Left lobe of liver (tissue), 2 donors: Measurements from ENCODE around the gene FBXW10. TPM values are rescaled to one million over a fixed set of nuclear protein-coding genes. Genes with fewer than 3 reads are reported as not detected.
"Not testable (repeated sequence)": the region's sequence is repeated elsewhere in the genome, so short reads cannot be mapped to it uniquely, and the experiment has no call there.

ENCODE experiments used
- ATAC-seq: fragments of 200-7000 bp; cut with Tn5 transposase; one replicate; pipeline ENCODE4 v1.9.1; 2020; ENCODE audit warnings: mild to moderate bottlenecking, moderate library complexity
- DNase-seq: peaks from one replicate; pipeline ENCODE4 v3.0.0-alpha.2; 2020; ENCODE audit warnings: low spot score
- total RNA-seq: library from RNA; stranded (reverse); gene quantifications from one replicate; pipeline ENCODE4 v1.2.1, GENCODE V29; 2021
- donor health status: DM: no; HTN: no; CAD: no; lungs with moderate emphysema.
- donor health status: DM: no; HTN: yes; CAD: no.

Gene FBXW10
- total RNA-seq, 1 donor from 2014 or later, result 0.60 TPM

GRCh38 chr17:18746551-18746950 is 2.7 kb downstream of the FBXW10 start:
- ATAC-seq, DNase-seq: not testable (repeated sequence)

DNA sequence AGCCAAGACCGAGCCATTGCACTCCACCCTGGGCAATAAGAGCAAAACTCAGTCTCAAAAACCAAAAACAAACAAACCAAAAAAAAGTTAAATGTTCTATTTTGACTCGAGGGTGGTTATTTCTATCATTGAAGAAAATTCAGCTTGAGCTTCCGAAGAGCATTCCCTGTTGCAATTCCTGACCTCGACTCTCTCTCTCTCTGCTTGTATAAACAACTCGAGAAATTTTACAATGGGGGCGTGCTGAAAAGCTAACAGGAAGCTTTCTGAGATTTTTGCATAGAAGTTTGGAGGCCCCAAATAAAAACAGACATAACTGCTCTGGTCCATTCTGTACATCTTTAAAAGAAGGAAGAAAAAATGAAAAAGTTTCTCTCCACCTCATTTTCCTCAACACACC is 3.6 kb downstream of the FBXW10 start:
- DNase-seq, ATAC-seq: not testable (repeated sequence)

GRCh38 chr17:18750242-18750641 is 6.4 kb downstream of the FBXW10 start:
- ATAC-seq, DNase-seq: not testable (repeated sequence)

- not testable (repeated sequence) for DNase-seq
- ATAC-seq, result peak; percentile 19
Observed at GRCh38 chr17:18753829-18754409, 10.1 kb downstream of the FBXW10 start.

- not testable (repeated sequence) for ATAC-seq, DNase-seq
Observed at GRCh38 chr17:18755969-18756368, 12.1 kb downstream of the FBXW10 start.

GRCh38 chr17:18757368-18758044 is 13.7 kb downstream of the FBXW10 start:
- not testable (repeated sequence) for DNase-seq, ATAC-seq

DNA sequence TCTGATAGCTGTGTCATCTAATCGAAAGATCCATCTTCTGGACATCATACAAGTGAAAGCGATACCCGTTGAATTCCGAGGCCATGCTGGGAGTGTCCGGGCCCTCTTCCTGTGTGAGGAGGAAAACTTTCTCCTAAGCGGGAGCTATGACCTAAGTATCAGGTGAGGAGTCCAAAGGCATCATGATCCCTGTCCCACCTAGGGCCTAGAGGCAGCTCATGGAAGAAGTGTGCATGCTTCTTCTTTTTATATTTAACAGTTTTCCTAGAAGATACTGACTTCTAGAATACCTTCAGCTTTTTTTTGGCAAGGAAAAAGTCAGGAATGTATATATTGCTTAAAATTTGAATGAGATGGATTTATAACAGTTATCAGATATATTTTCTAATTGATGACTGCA is 14.5 kb downstream of the FBXW10 start:
- not testable (repeated sequence) for DNase-seq, ATAC-seq

DNA sequence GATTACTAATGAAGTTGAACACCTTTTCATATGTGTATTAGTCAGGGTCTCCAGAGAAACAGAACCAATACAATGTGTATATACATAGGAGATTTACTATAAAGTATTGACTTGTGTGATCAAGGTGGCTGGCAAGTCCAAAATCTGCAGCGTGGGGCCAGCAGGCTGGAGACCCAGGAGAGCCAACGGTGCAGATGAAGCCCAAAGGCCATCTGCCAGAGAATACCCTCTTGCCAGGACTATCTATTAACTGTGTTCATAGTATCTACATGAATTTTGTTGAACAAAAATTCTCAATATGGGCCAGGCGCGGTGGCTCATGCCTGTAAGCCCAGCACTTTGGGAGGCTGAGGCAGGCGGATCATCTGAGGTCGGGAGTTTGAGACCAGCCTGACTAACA is 16.4 kb downstream of the FBXW10 start:
- ATAC-seq, result not testable (repeated sequence)

GRCh38 chr17:18770572-18770971 is 26.7 kb downstream of the FBXW10 start:
- DNase-seq, ATAC-seq: not testable (repeated sequence)

More for the DNA sequence above, 16.4 kb downstream of the FBXW10 start:
- DNase-seq, result not testable (repeated sequence)

DNA sequence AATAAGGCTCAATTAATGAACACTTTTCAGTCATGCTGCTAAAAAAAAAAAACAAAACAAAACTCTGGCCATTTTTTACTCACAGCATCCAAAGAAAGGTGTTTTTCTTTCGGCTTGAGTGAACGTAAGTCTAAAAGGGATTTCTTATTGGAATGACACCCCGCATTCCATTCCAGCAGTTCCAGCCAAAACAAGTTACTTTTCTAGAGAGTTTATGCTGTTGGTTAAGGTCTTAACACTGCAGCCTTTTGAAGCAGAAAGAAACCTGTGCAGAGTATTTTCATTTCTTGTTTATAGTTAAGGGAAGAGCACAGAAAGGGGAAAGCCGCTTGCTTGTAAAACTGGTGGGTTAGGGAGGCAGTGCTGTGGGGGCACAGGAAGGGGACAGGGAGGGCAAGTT is 27.2 kb downstream of the FBXW10 start:
- DNase-seq, ATAC-seq: not testable (repeated sequence)

DNA sequence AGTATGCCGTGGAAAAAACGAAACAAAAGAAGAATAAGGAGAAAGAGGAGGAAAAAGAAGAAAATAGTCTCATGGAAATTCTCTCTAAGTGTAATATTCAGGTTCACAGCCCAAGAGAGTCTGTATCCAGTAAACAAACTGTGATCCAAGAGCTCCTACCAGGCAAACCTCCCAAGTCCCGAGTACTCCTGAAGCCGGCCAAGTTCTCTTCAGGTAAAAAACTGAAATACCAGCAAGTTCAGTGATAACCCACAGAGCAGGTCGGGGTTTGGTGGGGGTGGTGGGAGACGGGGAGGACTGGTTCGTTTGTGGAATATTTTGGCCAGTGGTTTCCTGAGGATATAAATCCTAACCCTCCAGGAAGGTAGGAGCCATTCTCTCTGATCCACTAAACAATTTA is 28.6 kb downstream of the FBXW10 start:
- ATAC-seq (no peak), DNase-seq (no peak)

GRCh38 chr17:18780991-18781718 is 37.3 kb downstream of the FBXW10 start, which contains the start of gene TVP23B:
TSS of gene TVP23B (plus strand) at chr17:18781183. CDS start at chr17:18781294, 111 bp downstream.
- DNase-seq, result peak; percentile 97
- peak; percentile 99 for ATAC-seq

DNA sequence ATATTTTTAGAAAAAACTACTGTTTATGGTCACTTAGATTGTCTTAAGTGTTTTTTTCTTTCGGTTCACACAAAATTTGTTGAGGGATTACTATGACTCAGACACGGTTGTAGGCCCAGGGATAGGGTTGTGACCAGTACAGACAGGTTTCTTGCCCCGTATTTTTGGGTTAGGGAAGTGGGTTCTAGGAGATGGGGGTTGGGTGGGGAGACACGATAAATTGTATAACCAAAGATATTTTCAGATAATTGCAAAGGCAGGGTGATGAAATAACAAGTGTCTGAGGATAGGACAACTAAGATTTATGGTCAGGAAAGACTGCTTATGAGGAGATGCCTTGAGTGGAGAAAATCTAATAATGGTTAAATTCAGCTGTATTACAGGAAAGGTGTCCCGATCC is 38.0 kb downstream of the FBXW10 start:
- ATAC-seq, DNase-seq: not testable (repeated sequence)

- not testable (repeated sequence) for ATAC-seq, DNase-seq
Observed at GRCh38 chr17:18785933-18786332, 42.1 kb downstream of the FBXW10 start.

- ATAC-seq, DNase-seq: not testable (repeated sequence)
Observed at GRCh38 chr17:18786890-18787289, 43.0 kb downstream of the FBXW10 start.

- ATAC-seq, result peak; percentile 74
Observed at GRCh38 chr17:18791402-18791801, 47.5 kb downstream of the FBXW10 start.

DNA sequence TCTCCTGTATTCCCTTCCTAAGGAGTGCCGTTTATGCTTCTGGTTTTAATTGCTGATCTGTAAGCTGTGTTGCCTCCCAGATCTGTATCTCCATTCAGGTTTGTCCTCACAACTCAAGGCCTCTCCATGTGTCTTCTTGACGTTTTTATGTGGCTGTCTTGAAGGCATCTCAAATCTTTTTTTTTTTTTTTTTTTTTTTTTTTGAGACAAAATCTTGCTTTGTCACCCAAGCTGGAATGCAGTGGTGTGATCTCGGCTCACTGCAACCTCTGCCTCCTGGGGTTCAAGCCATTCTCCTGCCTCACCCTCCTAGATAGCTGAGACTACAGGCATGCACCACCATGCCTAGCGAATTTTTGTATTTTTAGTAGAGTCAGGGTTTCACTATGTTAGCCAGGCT is 51.0 kb downstream of the FBXW10 start:
- ATAC-seq, DNase-seq: not testable (repeated sequence)

More at GRCh38 chr17:18791402-18791801, 47.5 kb downstream of the FBXW10 start:
- not testable (repeated sequence) for DNase-seq

- peak; percentile 39 for ATAC-seq
Observed at GRCh38 chr17:18796887-18797286, 53.0 kb downstream of the FBXW10 start.

DNA sequence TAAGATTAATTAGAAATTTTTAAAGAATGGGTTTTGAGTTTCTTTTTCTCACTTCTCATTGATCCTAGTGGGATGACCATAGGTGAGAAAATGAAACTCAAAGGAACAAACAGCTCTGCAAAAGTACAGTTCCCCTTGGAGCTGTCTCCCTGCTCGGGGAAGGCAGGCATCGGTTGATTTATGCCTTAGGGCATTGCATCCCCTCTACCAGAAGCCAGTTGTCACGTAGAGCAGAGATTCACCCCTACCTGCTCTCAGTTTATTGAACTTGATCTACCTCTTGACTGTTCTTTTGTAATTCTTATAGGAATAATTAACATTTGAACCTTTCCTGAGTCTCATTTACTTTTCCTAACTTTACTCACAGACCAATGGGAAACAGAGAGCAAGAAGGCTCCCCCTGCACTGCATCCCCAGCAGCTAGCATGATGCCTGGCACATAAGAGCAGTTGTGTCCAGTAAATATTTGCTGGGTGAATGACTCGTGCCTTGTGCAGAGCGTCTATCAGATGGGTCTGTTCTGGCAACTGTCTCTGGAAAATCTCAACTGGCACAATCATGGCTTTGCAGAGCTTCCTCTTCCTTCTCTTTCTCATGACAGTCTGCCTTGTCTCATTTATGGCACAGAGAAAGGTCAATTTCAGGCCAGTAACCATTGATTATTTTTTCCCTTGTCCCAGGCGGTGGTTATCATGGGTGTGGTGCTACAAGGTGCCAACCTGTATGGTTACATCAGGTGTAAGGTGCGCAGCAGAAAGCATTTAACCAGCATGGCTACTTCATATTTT is 59.8 kb downstream of the FBXW10 start:
- peak; percentile 37 for ATAC-seq
- not testable (repeated sequence) for DNase-seq

More at GRCh38 chr17:18796887-18797286, 53.0 kb downstream of the FBXW10 start:
- not testable (repeated sequence) for DNase-seq

GRCh38 chr17:18815924-18816323 is 72.1 kb downstream of the FBXW10 start:
- not testable (repeated sequence) for DNase-seq, ATAC-seq
